Prostate gland (tissue), 2 donors: ENCODE results near the gene IGSF9. TPM values are rescaled to one million over a fixed set of nuclear protein-coding genes. Genes with fewer than 3 reads are reported as not detected.

Source experiments
- DNase-seq: peaks from one replicate; pipeline ENCODE4 v3.0.0-alpha.2; 2019; ENCODE audit warnings: low spot score
- H3K27ac ChIP-seq, 2 donors: fragments of 200-600 bp; sonication (generic); 2 replicates each; pipeline ENCODE4 v1.5.1; 2017 to 2019
- H3K27me3 ChIP-seq: fragments of 200-600 bp; sonication (generic); replicated peaks from 2 replicates; pipeline ENCODE4 v1.5.1; 2019; ENCODE audit not compliant: insufficient read depth
- H3K36me3 ChIP-seq, 2 donors: fragments of 200-600 bp; sonication (generic); 1 replicate in 1 of 2; 2 replicates in 1 of 2; pipeline versions ENCODE4 v1.5.1 to v1.8.1; 2017 to 2019
- H3K4me1 ChIP-seq: fragments of 200-600 bp; sonication (generic); replicated peaks from 2 replicates; pipeline ENCODE4 v1.5.1; 2019
- H3K4me3 ChIP-seq, 2 donors: fragments of 200-600 bp; sonication (generic); 2 replicates each; pipeline ENCODE4 v1.5.1; 2017 to 2019
- H3K9me3 ChIP-seq: fragments of 200-600 bp; sonication (generic); 2 replicates; pipeline ENCODE4 v1.5.1; 2017
- POLR2A ChIP-seq: fragments of 450-650 bp; IDR thresholded peaks from one replicate; pipeline ENCODE4 v1.6.1; 2016; ENCODE audit warnings: antibody characterized with exemption, mild to moderate bottlenecking
- POLR2AphosphoS5 ChIP-seq: sonication (generic); formaldehyde crosslinking; IDR thresholded peaks from one replicate; pipeline ENCODE4 v1.6.1; 2017; ENCODE audit warnings: antibody characterized with exemption
- WGBS: methylation state at CpG from one replicate; pipeline ENCODE4 v1.1.5; 2018; 5-methylcytosine and 5-hydroxymethylcytosine counted together
- intact Hi-C: fragments of 100-400 bp; cut with DNase I; formaldehyde crosslinking; loops from one replicate; pipeline ENCODE4 v1.14.2; 2022
- total RNA-seq, 2 donors: library from RNA; depleted of rRNA; stranded (reverse); fragments of >200 nt; gene quantifications; one replicate each; pipeline ENCODE4 v1.1.0, GENCODE V29; 2016
- TF ChIP-seq, protein P1 (sequence below), 4 experiments: fragments of 200-600 bp in 2 of 4; fragments of 450-650 bp in 2 of 4; sonication (generic) in 2 of 4; IDR thresholded peaks; 1 replicate in 3 of 4; 2 replicates in 1 of 4; pipeline ENCODE4 v1.5.1; 2016 to 2019; ENCODE audit warnings: antibody characterized with exemption in 4 of 4, mild to moderate bottlenecking in 2 of 4, moderate library complexity in 2 of 4

IGSF9 gene
- total RNA-seq, 2 donors from 2014 or later = 7.6 to 17.3 TPM

GRCh38 chr1:159960721-159961381 is 15.4 kb upstream of the IGSF9 start:
- H3K4me1 ChIP-seq = no peaks in the 10 kb centered on the region
- H3K4me3 ChIP-seq = no peak overlapping the region
- TF ChIP-seq, protein P1, sequence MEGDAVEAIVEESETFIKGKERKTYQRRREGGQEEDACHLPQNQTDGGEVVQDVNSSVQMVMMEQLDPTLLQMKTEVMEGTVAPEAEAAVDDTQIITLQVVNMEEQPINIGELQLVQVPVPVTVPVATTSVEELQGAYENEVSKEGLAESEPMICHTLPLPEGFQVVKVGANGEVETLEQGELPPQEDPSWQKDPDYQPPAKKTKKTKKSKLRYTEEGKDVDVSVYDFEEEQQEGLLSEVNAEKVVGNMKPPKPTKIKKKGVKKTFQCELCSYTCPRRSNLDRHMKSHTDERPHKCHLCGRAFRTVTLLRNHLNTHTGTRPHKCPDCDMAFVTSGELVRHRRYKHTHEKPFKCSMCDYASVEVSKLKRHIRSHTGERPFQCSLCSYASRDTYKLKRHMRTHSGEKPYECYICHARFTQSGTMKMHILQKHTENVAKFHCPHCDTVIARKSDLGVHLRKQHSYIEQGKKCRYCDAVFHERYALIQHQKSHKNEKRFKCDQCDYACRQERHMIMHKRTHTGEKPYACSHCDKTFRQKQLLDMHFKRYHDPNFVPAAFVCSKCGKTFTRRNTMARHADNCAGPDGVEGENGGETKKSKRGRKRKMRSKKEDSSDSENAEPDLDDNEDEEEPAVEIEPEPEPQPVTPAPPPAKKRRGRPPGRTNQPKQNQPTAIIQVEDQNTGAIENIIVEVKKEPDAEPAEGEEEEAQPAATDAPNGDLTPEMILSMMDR (IDR thresholded peaks at IDR 0.05) = no peak
- TF ChIP-seq POLR2A (peak; percentile 25), POLR2AphosphoS5 (peak; percentile 56)
- H3K9me3 ChIP-seq = no peaks in the 10 kb centered on the region
- H3K27ac ChIP-seq = peak overlapping the region; percentile 30 to 40
- peak; percentile 30 for DNase-seq
- no peaks in the 10 kb centered on the region for H3K27me3 ChIP-seq
- WGBS = 31% methylated on average over 5 of the region's 5 CpGs
- intact Hi-C loops = no loop called here
- no peaks in the 10 kb centered on the region for H3K36me3 ChIP-seq

GRCh38 chr1:159959451-159959850 is 14.0 kb upstream of the IGSF9 start:
- Histone ChIP-seq H3K4me3 (no peak overlapping the region), H3K4me1 (no peaks in the 10 kb centered on the region), H3K27ac (peak overlapping the region in 1 of 2 donors; percentile 24), H3K27me3 (no peaks in the 10 kb centered on the region), H3K36me3 (no peaks in the 10 kb centered on the region), H3K9me3 (no peaks in the 10 kb centered on the region)
- TF ChIP-seq, protein P1 (IDR thresholded peaks at IDR 0.05) = no peak
- peak; percentile 4 for TF ChIP-seq POLR2AphosphoS5
- no peak for TF ChIP-seq POLR2A
- peak; percentile 40 for DNase-seq
- 54% methylated on average over 4 of the region's 4 CpGs for WGBS
- intact Hi-C loops = no loop called here

DNA sequence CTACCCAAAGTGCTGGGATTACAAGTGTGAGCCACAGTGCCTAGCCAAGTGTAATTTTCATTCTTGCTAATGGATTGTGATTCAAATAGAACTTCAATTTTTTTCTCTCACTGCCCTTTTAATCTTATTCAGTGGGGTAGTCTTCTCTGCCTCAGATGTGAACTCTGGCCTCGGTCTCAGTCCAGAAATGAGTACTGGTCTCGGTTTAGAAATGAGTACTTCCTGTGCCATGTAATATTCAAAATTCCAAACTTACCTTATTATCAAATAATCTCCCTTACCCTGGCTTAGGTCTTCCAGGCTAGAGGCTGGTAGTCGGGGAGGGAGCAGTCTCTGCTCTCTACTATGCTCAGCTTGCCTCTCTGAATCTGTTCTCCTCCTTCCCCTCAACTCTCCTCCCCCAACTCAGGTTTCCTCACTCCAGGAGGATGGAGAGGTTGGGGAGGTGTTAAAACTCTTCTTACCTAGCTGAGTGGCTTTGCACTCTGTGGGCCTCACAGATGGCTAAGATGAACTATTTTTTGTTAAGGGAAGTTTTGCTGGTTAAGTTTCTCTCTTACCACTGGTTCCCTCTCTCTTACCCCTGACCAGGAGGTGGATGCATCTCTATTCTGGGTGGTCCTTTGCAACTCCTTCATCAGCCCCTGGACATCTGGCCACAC is 13.4 kb upstream of the IGSF9 start:
- intact Hi-C loops = no loop called here
- Histone ChIP-seq H3K27ac (peak overlapping the region in 1 of 2 donors; percentile 24), H3K4me1 (no peaks in the 10 kb centered on the region), H3K27me3 (no peaks in the 10 kb centered on the region), H3K4me3 (no peak overlapping the region), H3K36me3 (no peaks in the 10 kb centered on the region), H3K9me3 (no peaks in the 10 kb centered on the region)
- 48% methylated on average over 3 of the region's 3 CpGs for WGBS
- no peak for DNase-seq
- TF ChIP-seq, protein P1 (IDR thresholded peaks at IDR 0.05) = no peak
- TF ChIP-seq POLR2AphosphoS5 = no peak
- no peak for TF ChIP-seq POLR2A

GRCh38 chr1:159957824-159958268 is 12.4 kb upstream of the IGSF9 start:
- 23% methylated on average over 9 of the region's 9 CpGs for WGBS
- peak; percentile 88 for DNase-seq
- Histone ChIP-seq H3K4me1 (no peaks in the 10 kb centered on the region), H3K36me3 (no peaks in the 10 kb centered on the region), H3K27me3 (no peaks in the 10 kb centered on the region), H3K27ac (peak overlapping the region in 1 of 2 donors; percentile 2), H3K9me3 (no peaks in the 10 kb centered on the region), H3K4me3 (no peak overlapping the region)
- TF ChIP-seq POLR2A (no peak), POLR2AphosphoS5 (peak; percentile 87)
- TF ChIP-seq, protein P1 (IDR thresholded peaks at IDR 0.05) = peak in 1 of 4 experiments; percentile 14
- intact Hi-C loops = no loop called here
